ENCODE measurements around the gene AKR1C2. TPM values are rescaled to one million over a fixed set of nuclear protein-coding genes. Genes with fewer than 3 reads are reported as not detected.
"Not testable (repeated sequence)": the region's sequence is repeated elsewhere in the genome, so short reads cannot be mapped to it uniquely, and the experiment has no call there.

The AKR1C2 gene
- polyA plus RNA-seq, 1 donor from 2014 or later: 170 TPM

DNA sequence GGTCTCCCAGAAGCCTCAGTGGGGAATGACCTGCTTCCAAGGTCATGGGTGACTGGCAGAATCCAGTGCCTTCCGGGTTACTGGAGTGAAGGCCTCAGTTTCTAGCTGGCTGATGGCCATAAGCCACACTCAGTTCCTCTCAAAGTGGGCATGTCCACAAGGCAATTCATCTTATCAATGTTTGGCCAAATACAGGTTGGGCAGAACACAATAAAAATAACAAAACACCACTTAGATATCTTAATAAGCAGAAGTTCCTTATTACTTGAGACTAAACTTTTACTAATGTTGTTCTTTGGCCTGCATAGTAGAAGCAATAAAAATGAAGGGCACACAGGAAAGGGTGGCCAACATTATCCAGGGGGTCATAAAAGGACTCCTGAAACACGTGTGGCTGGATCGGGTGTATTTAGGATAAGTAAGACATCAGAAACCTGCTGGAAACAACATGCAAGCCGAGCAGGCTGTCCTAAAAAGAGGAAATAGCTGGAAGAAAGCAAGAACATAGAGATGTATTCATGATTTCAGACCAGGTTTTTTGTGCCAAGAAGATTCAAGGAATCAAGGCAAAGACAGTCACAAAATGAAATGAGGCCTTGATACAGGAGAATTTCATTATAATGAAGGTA lies 19.6 kb upstream of the AKR1C2 start:
- Histone ChIP-seq H3K79me2 (replicated peaks; ENCODE audit: insufficient read depth, low read length) (no peaks in the 10 kb centered on the region), H3K4me2 (ENCODE audit: low read length) (no peak overlapping the region), H3K36me3 (ENCODE audit: insufficient read depth, low read length) (no peaks in the 10 kb centered on the region), H4K20me1 (ENCODE audit: insufficient read depth) (no peaks in the 10 kb centered on the region), H3K9ac (ENCODE audit: low read length) (no peak overlapping the region), H3K4me3 (ENCODE audit: low read length) (no peak overlapping the region), H3F3A (ENCODE audit: insufficient read depth, low read length, poor library complexity, severe bottlenecking) (no peaks in the 10 kb centered on the region), H3K9me3 (ENCODE audit: low read length) (no peaks in the 10 kb centered on the region), H2AFZ (ENCODE audit: low read depth, low read length) (no peak overlapping the region), H3K9me2 (ENCODE audit: insufficient read depth, low read length) (no peaks in the 10 kb centered on the region), H3K27ac (ENCODE audit: low read length) (no peak overlapping the region), H3K27me3 (ENCODE audit: insufficient read depth, low read depth, low read length) (no peaks in the 10 kb centered on the region)
- TF ChIP-seq REST (IDR thresholded peaks at IDR 0.05; ENCODE audit: borderline replicate concordance): no peak
- no peak for TF ChIP-seq TAF1 (IDR thresholded peaks at IDR 0.05; ENCODE audit: low read depth)
- no peak for TF ChIP-seq POLR2AphosphoS5 (IDR thresholded peaks at IDR 0.05)
- no peak for TF ChIP-seq MXI1 (conservative IDR thresholded peaks at IDR 0.05; ENCODE audit: poor library complexity, severe bottlenecking)
- TF ChIP-seq RAD21 (conservative IDR thresholded peaks at IDR 0.05): no peak
- no peak for TF ChIP-seq EZH2 (IDR thresholded peaks at IDR 0.05; ENCODE audit: borderline replicate concordance, insufficient read depth, low read length, poor library complexity, severe bottlenecking)
- TF ChIP-seq EP300 (conservative IDR thresholded peaks at IDR 0.05; ENCODE audit: poor library complexity, severe bottlenecking): no peak

DNA sequence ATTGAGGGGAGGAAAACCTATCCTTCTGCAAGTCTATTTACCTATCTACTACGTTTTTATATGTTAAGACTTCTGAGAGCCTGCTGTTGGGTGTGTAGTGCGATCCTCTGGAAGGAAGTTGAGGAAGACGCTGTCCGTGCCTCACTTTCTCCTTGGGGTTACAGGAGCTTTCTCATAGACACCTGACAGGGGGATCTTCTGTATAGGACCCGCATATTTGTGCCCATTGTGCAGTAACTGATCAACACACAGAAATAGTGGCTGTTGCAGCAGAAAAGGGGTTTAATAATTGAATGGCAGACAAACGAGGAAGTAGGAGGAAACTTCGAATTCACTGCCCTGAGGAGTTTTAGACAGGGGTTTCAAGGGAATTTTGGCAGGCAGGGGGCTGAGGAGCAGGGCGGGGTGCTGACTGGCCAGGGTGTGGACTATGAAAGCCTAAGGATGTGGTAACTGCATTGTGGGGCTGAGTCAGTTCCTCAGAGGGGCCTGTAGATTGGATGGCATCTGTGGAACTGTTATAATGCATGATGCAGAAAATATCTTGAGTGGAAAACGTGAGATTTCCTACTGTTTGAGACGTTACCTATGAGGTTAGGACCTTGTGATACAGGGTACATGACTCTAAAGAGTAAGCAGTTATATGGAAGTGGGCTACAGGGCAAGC lies 18.1 kb upstream of the AKR1C2 start:
- H3K36me3 ChIP-seq (ENCODE audit: insufficient read depth, low read length); H3K4me3 ChIP-seq (ENCODE audit: low read length); H3K9me3 ChIP-seq (ENCODE audit: low read length); H3K4me2 ChIP-seq (ENCODE audit: low read length); H4K20me1 ChIP-seq (ENCODE audit: insufficient read depth); H3K27me3 ChIP-seq (ENCODE audit: insufficient read depth, low read depth, low read length); H2AFZ ChIP-seq (ENCODE audit: low read depth, low read length); H3K79me2 ChIP-seq (replicated peaks; ENCODE audit: insufficient read depth, low read length); H3K27ac ChIP-seq (ENCODE audit: low read length); H3K9me2 ChIP-seq (ENCODE audit: insufficient read depth, low read length); H3F3A ChIP-seq (ENCODE audit: insufficient read depth, low read length, poor library complexity, severe bottlenecking); H3K9ac ChIP-seq (ENCODE audit: low read length): not testable (repeated sequence)

DNA sequence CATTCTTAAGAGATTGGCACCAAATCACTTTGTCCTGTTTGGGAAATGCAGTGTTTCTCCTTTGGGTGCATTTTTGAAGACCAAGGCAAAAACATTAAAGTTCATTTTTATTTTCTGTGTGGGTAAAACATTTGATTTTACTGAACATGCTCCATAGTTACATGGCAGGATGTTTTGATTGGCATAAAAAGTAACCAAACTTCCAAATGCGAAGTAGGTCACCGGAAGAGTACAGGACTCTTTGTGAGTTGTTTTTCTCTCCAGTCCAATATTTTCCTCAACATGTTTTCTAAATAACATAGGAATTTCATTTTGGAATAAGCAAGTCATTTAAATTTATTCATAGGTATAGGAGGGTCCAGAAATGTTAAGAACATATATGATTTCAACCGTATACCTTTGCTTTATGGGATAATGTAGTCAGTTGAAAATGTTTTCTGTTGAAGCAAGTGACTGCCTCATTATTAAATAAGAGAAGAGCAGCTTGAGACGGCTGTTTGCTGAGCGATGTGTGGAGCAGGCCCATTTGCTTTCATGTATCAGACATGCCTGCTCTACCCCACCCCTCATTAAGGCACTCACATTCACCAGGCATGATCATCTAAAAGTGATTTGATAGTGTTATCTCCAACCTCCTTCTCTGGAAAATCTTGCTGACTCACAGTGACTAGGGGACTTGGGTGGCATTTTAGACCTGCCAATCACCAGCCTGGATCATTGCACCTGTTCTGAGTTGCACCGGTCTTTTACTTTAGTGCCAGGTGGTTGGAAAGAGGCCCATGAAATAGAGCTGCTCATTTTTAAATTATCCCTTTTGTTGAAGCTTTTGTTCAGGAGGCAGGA lies 16.3 kb upstream of the AKR1C2 start:
- not testable (repeated sequence) for H3K27me3 ChIP-seq (ENCODE audit: insufficient read depth, low read depth, low read length); H3K27ac ChIP-seq (ENCODE audit: low read length); H3K79me2 ChIP-seq (replicated peaks; ENCODE audit: insufficient read depth, low read length); H3K9me2 ChIP-seq (ENCODE audit: insufficient read depth, low read length); H4K20me1 ChIP-seq (ENCODE audit: insufficient read depth); H3K4me2 ChIP-seq (ENCODE audit: low read length); H2AFZ ChIP-seq (ENCODE audit: low read depth, low read length); H3K4me3 ChIP-seq (ENCODE audit: low read length); H3K9ac ChIP-seq (ENCODE audit: low read length); H3K9me3 ChIP-seq (ENCODE audit: low read length); H3K36me3 ChIP-seq (ENCODE audit: insufficient read depth, low read length); H3F3A ChIP-seq (ENCODE audit: insufficient read depth, low read length, poor library complexity, severe bottlenecking)

DNA sequence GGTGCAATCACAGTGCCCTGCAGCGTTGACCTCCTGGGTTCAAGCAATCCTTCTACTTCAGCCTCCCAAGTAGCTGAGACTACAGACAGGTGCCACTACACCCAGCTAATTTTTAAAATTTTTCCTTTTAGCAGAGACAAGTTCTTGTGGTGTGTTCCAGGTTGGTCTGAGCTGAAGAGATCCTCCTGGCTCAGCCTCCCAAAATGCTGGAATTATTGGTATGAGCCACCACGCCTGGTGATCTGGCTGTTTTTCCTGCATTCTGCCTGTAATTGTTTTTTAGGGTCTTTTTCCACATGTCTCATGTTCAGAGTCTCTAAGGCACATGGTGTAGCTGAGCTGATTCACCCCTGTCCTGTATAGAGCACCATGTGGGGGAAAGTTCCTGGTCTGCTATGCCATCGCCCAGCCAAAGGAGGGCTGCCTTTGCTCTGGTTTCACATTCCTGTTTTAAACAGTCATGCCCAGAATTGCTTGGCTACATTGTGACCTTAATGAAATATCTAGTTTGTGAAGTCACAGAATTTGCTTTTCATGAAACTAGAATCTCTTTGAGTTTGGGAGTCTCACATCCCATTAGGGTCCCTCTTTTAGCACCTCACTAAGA lies 15.1 kb upstream of the AKR1C2 start:
- not testable (repeated sequence) for H3K4me3 ChIP-seq (ENCODE audit: low read length); H3K36me3 ChIP-seq (ENCODE audit: insufficient read depth, low read length); H2AFZ ChIP-seq (ENCODE audit: low read depth, low read length); H3K4me2 ChIP-seq (ENCODE audit: low read length); H3K9me2 ChIP-seq (ENCODE audit: insufficient read depth, low read length); H3K27ac ChIP-seq (ENCODE audit: low read length); H3F3A ChIP-seq (ENCODE audit: insufficient read depth, low read length, poor library complexity, severe bottlenecking); H3K9me3 ChIP-seq (ENCODE audit: low read length); H3K27me3 ChIP-seq (ENCODE audit: insufficient read depth, low read depth, low read length); H3K9ac ChIP-seq (ENCODE audit: low read length); H3K79me2 ChIP-seq (replicated peaks; ENCODE audit: insufficient read depth, low read length); H4K20me1 ChIP-seq (ENCODE audit: insufficient read depth)

Measured in neural cell (in vitro differentiated cells).